ENCODE measurements around the gene ZNG1C.
"Not testable (repeated sequence)": the region's sequence is repeated elsewhere in the genome, so short reads cannot be mapped to it uniquely, and the experiment has no call there.

The ZNG1C gene

DNA sequence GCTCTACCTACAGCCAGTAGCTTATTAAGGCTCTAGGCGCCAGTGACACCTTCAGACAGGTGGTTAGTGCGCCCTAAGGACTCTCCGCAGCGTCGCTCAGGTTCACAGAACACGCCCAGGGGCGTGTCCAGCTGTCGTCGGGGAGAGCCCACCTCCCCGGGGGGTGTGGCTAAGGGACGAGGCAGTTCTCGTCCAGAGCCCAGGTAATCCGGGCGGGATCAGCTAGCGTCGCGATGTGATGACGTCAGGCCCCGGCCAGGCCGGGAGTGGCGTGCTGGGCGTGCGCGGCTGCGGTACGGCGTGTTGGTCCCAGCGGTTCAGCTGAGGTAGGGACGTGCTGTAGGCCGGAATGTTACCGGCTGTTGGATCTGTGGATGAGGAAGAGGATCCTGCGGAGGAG is at the start of gene ZNG1C:
ZNG1C (plus strand) TSS at position 301 of the 400 bp plus-strand sequence; CDS start at position 350, 49 bp downstream.
- DNase-seq: not testable (repeated sequence)

- not testable (repeated sequence) for DNase-seq
These were observed 654 bp downstream of the ZNG1C start for GRCh38 chr9:68242437-68242836.

DNA sequence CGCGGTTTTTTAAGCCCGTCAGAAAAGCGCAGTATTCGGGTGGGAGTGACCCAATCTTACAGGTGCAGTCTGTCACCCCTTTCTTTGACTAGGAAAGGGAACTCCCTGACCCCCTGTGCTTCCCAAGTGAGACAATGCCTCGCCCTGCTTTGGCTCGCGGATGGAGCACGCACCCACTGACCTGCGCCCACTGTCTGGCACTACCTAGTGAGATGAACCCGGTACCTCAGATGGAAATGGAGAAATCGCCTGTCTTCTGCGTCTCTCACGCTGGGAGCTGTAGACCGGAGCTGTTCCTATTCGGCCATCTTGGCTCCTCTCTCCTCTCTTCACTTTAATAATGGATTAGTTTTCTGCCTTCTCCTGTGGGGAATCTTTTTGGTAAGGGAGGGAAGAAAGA is 39.3 kb downstream of the ZNG1C start:
- not testable (repeated sequence) for DNase-seq

DNA sequence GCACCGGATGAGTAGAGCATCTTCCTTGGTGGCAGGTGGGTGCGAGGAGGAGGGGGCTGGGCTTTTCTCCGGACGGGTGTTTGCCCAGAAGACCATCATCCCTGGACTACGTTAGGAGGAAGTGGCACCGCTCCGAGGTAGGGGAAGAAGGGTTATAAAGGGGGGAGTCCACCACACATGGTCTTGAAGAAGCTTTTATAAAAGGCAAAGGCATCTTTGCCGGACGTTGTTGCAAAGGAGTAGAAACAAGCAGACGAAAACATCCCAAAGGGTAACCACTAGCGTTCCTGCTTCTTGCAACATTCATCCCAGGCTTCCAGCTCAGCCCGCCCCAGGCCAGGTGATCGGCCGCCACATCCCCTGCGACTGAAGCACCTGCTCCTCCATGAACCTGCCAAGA is 60.8 kb downstream of the ZNG1C start, which contains the start of gene FOXD4L3:
FOXD4L3 (plus strand) TSS at position 301 of the 400 bp plus-strand sequence; CDS start at position 386, 85 bp downstream.
- not testable (repeated sequence) for DNase-seq

GRCh38 chr9:68303771-68304170 is 62.0 kb downstream of the ZNG1C start:
- not testable (repeated sequence) for DNase-seq

GRCh38 chr9:68304212-68304611 is 62.4 kb downstream of the ZNG1C start:
- not testable (repeated sequence) for DNase-seq

GRCh38 chr9:68304777-68305176 is 63.0 kb downstream of the ZNG1C start:
- not testable (repeated sequence) for DNase-seq

DNA sequence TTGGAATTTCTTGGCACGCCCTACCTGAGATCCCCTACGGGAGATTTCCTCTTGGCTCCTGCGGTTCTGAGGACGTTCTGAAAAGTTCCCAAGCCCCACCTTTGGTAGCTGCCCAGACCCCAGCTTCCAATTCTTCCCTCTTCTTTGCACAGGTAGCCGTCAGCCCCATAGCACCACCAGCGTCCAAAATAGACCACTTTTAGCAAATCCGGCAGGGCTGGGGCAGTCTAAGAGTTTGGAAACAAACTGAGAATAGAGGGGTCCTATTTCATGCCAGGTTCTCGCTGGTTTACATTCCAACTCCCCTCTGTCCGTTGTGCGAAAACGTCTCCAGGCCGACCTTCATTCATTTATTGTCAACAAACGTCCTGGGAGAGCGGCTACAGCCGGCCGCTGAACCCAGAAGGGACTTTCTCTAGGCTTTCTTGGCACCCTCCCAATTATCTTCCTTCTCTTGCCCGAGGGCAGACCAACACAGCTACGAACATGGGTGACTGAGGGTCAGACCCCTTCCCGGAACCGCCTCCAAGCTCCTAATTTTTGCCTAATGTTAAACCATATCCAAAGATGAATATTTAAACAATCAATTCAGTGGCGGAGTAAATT is 64.0 kb downstream of the ZNG1C start:
- not testable (repeated sequence) for DNase-seq

DNA sequence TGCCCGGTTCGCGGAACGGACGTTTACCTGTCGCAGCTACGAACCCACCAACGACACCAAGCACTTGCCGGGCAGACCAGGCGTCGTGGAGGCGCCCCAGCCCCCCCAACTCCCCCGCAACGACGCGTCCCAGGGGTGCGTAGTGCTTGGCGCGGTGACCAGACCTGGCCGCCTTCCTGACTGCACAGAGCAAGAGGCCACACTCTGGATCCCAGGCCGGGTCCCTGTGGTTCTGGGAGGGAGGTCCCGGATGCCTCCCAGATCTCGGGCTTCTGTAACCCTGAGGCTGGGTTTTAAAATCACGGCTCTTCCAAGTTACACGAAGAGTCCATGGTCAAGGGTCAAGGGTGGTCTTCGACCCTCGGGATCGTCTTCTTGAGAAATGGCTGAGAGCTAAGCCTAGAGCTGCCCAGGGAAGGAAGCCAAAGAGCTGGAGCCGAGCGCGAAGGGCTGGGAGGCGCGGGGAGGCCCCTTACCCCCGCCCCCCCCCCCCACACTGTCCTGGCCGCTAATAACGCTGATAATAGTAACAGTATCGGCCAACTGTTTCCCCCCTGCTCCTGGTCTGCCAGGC is 64.7 kb downstream of the ZNG1C start:
- not testable (repeated sequence) for DNase-seq

- DNase-seq: not testable (repeated sequence)
These were observed 65.3 kb downstream of the ZNG1C start for GRCh38 chr9:68307127-68307526.

DNA sequence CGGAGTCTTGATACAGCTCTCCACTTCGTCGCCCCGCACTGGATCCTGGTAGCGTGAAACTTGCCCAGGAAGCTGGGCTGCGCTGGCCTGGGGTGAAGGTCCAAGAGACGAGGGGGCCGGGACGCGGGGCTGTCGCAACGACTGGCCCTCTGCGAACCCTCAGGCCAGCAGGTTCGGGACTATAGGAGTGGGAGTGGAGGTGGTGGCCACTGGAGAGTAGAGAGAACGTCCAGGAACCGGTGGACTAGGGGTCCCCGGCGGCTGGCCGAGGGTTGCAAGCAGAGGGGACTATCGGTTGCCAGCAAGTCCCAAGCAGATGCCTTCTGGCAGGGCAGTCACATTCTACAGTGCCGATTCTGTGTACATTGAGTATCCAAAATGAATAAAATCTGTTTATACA is 65.9 kb downstream of the ZNG1C start:
- not testable (repeated sequence) for DNase-seq

GRCh38 chr9:68311208-68311607 is 69.4 kb downstream of the ZNG1C start:
- not testable (repeated sequence) for DNase-seq

GRCh38 chr9:68318209-68318608 is 76.4 kb downstream of the ZNG1C start:
- DNase-seq: not testable (repeated sequence)

- not testable (repeated sequence) for DNase-seq
These were observed 82.0 kb downstream of the ZNG1C start for GRCh38 chr9:68323749-68324148.

GRCh38 chr9:68324518-68324917 is 82.7 kb downstream of the ZNG1C start:
- not testable (repeated sequence) for DNase-seq

- not testable (repeated sequence) for DNase-seq
These were observed 87.3 kb downstream of the ZNG1C start for GRCh38 chr9:68329106-68329505.

GRCh38 chr9:68330531-68331173 is 88.9 kb downstream of the ZNG1C start:
- DNase-seq: not testable (repeated sequence)

DNA sequence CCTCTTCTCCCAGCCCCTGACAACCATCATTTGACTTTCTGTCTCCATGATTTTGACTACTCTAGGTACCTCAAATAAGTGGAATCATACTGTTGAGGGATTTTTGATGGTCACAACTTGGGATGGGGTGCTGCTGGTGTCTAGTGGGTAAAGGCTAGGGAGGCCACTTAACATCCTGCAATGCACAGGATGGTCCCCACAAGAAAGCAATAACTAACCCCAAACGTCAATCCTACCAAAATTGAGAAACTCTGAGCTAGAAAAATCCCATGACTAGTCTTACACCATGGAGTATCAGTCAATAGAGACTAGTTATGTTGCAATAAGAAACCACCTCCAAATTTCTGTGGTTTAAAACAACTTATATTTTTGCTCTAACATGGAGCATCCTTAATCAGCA is 90.3 kb downstream of the ZNG1C start:
- DNase-seq: not testable (repeated sequence)

DNA sequence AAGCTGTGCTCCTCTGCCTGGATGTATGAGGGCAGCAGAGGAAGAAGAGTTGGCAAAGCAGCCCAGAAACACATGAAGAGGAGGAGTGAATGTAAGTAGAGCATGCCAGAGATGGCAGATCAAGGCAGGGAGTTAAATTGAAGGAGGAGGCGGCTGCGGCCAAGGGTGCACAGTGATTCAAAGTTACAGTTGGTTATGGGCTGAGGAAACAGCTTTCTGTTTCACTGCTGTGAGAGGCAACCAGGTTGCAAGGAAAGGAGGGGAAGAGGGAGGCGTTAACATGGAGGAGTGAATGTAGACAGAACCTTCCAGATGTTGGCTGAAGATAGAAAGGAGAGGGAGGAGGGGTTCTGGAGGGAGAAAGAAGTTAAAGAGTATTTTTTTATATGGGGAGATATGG is 94.2 kb downstream of the ZNG1C start:
- DNase-seq: not testable (repeated sequence)

DNA sequence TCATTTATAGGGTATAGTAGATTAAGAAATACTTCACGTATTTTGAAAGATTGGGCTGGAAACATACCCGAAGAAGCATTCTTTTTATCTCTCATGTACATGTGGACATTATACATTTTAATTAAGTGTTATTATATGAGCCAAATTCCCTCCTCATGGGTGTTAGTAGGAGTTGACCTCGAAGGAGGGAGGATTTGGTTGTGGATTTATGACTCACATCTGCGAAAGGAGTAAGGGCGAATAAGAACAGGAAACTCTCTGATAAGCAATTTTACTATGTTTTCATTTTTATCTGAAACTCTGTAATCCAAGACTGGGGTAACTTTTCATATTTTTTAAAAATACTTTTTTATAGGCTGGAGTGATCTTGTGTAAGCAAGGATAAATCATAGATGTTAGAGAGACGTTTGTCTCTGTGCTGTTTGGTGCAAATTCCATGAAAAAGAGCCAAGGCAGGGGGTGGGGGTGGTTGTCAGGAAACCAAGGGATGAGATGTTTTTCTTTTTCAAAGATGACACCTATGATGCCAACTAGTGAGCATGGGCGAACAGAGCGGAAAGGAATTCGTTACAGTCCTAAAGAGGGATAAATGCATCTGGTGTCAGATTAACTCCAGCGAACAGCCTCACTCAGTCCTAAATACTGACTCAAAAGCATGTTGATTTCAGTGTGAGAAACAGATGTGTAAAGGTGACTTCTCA is 95.0 kb downstream of the ZNG1C start:
- DNase-seq: not testable (repeated sequence)

DNA sequence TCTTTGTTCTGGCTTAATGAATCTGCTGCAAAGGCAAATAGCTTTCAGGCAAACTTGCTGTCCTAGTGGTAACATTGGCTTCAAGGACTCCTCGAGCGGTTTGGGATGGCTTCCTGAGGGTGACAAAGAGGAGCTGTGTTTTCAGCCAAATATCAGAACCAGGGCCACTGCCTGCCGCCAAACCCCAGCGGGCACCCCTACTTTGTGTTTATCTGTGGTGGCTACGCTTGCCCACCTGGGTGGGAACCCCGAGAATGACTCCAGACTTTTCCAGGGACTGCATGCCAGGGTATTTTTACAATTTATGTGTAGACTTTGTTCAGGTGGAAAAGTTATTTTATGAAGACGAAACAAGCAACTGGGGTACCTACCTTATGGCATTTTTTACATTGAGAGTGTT is 96.2 kb downstream of the ZNG1C start:
- DNase-seq: not testable (repeated sequence)

DNA sequence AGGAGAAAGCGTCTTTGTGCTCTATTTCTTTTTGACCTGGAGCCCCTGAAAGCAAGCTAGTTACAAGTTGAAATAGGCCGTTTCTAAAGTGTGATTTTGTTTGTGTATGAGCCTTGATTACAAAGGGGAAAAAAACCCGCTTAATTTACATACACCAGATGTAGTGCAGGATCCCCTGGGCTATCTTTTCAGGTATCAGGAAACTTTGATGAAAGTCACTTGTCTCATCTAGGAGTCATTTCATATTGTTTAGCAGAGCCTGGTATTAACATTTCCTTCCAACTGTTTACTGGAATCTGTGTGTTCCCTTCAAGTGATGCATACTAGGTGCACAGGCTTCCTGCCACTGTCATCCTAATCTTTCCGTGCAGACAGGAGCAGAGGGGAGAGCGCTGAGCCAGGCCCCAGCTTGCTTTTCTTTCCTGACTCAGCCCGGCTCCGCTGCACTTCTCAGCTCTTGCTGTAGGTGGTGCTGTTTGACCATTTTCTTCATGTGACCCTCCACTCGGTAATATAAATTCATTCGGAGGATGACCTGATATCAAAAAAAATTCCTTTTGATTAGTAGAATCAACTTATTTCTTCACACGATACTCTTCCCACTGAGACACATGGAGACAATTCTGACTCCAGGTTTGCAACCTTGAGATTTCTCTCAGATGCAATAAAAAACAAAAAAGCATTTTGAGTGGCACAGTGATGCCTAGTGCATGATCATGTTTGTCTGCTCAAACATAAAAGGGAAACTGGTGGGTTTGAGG is 100.7 kb downstream of the ZNG1C start:
- not testable (repeated sequence) for DNase-seq
